B cell (primary cell): ENCODE data around the gene BBOX1. TPM values are rescaled to one million over a fixed set of nuclear protein-coding genes. Genes with fewer than 3 reads are reported as not detected.

Experiments
- ATAC-seq: fragments of 200-7000 bp; cut with Tn5 transposase; one replicate; pipeline ENCODE4 v1.10.0; 2021; ENCODE audit warnings: low read depth, mild to moderate bottlenecking, moderate number of reproducible peaks, moderate library complexity
- CTCF ChIA-PET: fragments of 350-600 bp; sonication (Branson Sonifier 250); formaldehyde crosslinking; loops from one replicate; lab custom pipeline; 2021; ENCODE audit warnings: antibody characterized with exemption, inconsistent platforms; lab: Charles Lee
- POLR2A ChIA-PET: fragments of 350-600 bp; sonication (Branson Sonifier 250); formaldehyde crosslinking; loops from one replicate; lab custom pipeline; 2021; ENCODE audit warnings: antibody characterized with exemption; lab: Charles Lee
- DNase-seq: peaks from one replicate; pipeline ENCODE4 v3.0.0; 2013
- H2AFZ ChIP-seq: 2 replicates; pipeline ENCODE4 v1.6.1; 2012; ENCODE audit warnings: mild to moderate bottlenecking, low read depth, low read length; ENCODE audit not compliant: insufficient read depth, poor library complexity, severe bottlenecking
- H3K27ac ChIP-seq, 2 donors: 1 replicate in 1 of 2; 2 replicates in 1 of 2; pipeline ENCODE4 v1.5.1; 2012 to 2013; ENCODE audit warnings: low read length in 2 of 2, mild to moderate bottlenecking in 2 of 2, moderate library complexity in 1 of 2
- H3K27me3 ChIP-seq, 4 experiments: fragments of 200-600 bp in 1 of 4; sonication (generic) in 1 of 4; replicated peaks in 1 of 4; 1 replicate in 2 of 4; 2 replicates in 2 of 4; pipeline versions ENCODE4 v1.6.1 to v1.7.0; 2013 to 2016; ENCODE audit warnings: low read length in 3 of 4, mild to moderate bottlenecking in 2 of 4, mixed read lengths in 1 of 4, moderate library complexity in 1 of 4; ENCODE audit not compliant: insufficient read depth in 4 of 4, control insufficient read depth in 3 of 4; ENCODE audit errors: control extremely low read depth in 1 of 4
- H3K36me3 ChIP-seq, 2 experiments: replicated peaks in 1 of 2; 1 replicate in 1 of 2; 2 replicates in 1 of 2; pipeline versions ENCODE4 v1.6.1 to v1.7.1; 2013; ENCODE audit warnings: low read length in 1 of 2; ENCODE audit not compliant: insufficient read depth in 2 of 2, control insufficient read depth in 1 of 2; ENCODE audit errors: control extremely low read depth in 1 of 2, extremely low read depth in 1 of 2
- H3K4me1 ChIP-seq, 2 donors: fragments of 200-600 bp in 1 of 2; sonication (generic) in 1 of 2; 1 replicate in 1 of 2; 2 replicates in 1 of 2; pipeline versions ENCODE4 v1.5.1 to v1.6.1; 2013 to 2017; ENCODE audit warnings: low read length in 2 of 2; ENCODE audit not compliant: control insufficient read depth in 2 of 2, insufficient read depth in 2 of 2
- H3K4me2 ChIP-seq: replicated peaks from 2 replicates; pipeline ENCODE3; 2012; ENCODE audit warnings: mild to moderate bottlenecking, low read depth, low read length; ENCODE audit not compliant: poor library complexity, severe bottlenecking
- H3K4me3 ChIP-seq, 5 experiments: fragments of 200-600 bp in 1 of 5; sonication (generic) in 1 of 5; 1 replicate in 3 of 5; 2 replicates in 2 of 5; pipeline versions ENCODE4 v1.5.1 to v1.7.0; 2011 to 2016; ENCODE audit warnings: low read length in 4 of 5, mild to moderate bottlenecking in 4 of 5, low read depth in 2 of 5, control low read depth in 1 of 5, moderate library complexity in 1 of 5; ENCODE audit not compliant: insufficient read depth in 1 of 5; ENCODE audit errors: control extremely low read depth in 1 of 5, extremely low read depth in 1 of 5
- H3K79me2 ChIP-seq: fragments of 200-600 bp; sonication (generic); one replicate; pipeline ENCODE4 v1.6.0; 2016; ENCODE audit warnings: low read length; ENCODE audit not compliant: control insufficient read depth, insufficient read depth
- H3K9ac ChIP-seq: fragments of 200-600 bp; sonication (generic); 2 replicates; pipeline ENCODE4 v1.6.1; 2017; ENCODE audit warnings: mild to moderate bottlenecking, low read length, moderate library complexity
- H3K9me3 ChIP-seq, 3 donors: one replicate each; pipeline versions ENCODE4 v1.6.1 to v1.7.1; 2013; ENCODE audit warnings: low read length in 2 of 3; ENCODE audit not compliant: control insufficient read depth in 2 of 3, insufficient read depth in 1 of 3; ENCODE audit errors: control extremely low read depth in 1 of 3
- H4K20me1 ChIP-seq: 2 replicates; pipeline ENCODE4 v1.6.0; 2012; ENCODE audit warnings: mild to moderate bottlenecking, low read length; ENCODE audit not compliant: insufficient read depth, control insufficient read depth, poor library complexity, severe bottlenecking
- H3K27ac Mint-ChIP-seq: one replicate; pipeline ENCODE4 v1.8.0; 2021; ENCODE audit warnings: mixed read lengths
- H3K27me3 Mint-ChIP-seq: one replicate; pipeline ENCODE4 v1.8.0; 2021; ENCODE audit warnings: mixed read lengths
- H3K4me1 Mint-ChIP-seq: one replicate; pipeline ENCODE4 v1.8.0; 2021; ENCODE audit warnings: mixed read lengths
- H3K4me3 Mint-ChIP-seq: one replicate; pipeline ENCODE4 v1.8.0; 2021; ENCODE audit warnings: mixed read lengths
- H3K9me3 Mint-ChIP-seq: one replicate; pipeline ENCODE4 v1.8.0; 2022; ENCODE audit warnings: mixed read lengths; ENCODE audit not compliant: insufficient read depth
- CTCF ChIP-seq: fragments of 200-600 bp; IDR thresholded peaks from one replicate; pipeline ENCODE4 v1.8.0; 2022; ENCODE audit warnings: antibody characterized with exemption, mild to moderate bottlenecking
- EZH2 ChIP-seq: IDR thresholded peaks from 2 replicates; pipeline ENCODE4 v1.6.1; 2012; ENCODE audit warnings: borderline replicate concordance, low read depth, mild to moderate bottlenecking, moderate library complexity, low read length; ENCODE audit not compliant: insufficient read depth, poor library complexity, severe bottlenecking
- WGBS: methylation state at CpG from one replicate; pipeline ENCODE4 v1.1.5; 2013; ENCODE audit warnings: missing lambda C conversion rate; ENCODE audit not compliant: insufficient coverage; 5-methylcytosine and 5-hydroxymethylcytosine counted together
- intact Hi-C: fragments of 100-400 bp; cut with micrococcal nuclease; formaldehyde crosslinking; loops from one replicate; pipeline ENCODE4 v1.10.0; 2022
- polyA plus RNA-seq: library from polyadenylated mRNA; depleted of rRNA; stranded (reverse); fragments of >200 nt; gene quantifications from 2 replicates; pipeline ENCODE4 v1.2.3, GENCODE V29; 2012
- total RNA-seq, 2 donors: library from RNA; stranded (reverse); fragments of 120-200 nt in 1 of 2; gene quantifications; 1 replicate in 1 of 2; 2 replicates in 1 of 2; pipeline versions ENCODE4 v1.2.3 to v1.2.4, GENCODE V29; 2013 to 2022

BBOX1 gene
- total and polyA plus RNA-seq, 2 donors (not counting 1 experiment from before 2014, with no cell fraction given), result not detected

DNA sequence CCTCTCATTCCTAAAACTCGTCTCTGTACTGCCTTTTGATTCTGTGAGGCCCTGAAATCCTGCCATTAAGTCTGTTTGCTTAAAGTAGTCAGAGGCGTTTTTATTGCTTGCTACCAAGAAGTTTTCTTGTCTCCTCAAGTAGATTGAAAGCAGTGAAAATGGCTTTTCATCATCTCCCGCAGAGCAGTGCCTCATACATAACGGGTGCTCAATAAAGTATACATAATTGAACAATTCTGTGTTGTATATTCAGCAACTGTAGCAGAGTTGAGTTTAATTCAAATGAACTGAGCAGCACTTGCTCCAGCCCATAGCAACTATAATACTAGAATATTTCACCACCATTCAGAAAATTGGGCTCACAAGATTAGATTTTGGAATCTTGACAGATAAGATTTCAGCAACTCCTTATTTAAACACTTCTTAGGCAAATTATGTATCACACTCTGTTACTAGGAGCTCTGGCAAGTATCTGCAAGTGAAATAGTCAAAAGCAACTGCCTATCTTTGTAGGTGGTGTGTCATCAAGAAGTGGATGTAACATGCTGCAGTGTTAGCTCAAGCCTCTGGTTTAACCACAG, 26.7 kb upstream of the BBOX1 start:
- no peaks in the 10 kb centered on the region for H3K4me1 Mint-ChIP-seq
- intact Hi-C loops, result no loop called here
- Histone ChIP-seq H3K9me3 (no peaks in the 10 kb centered on the region), H2AFZ (no peak overlapping the region), H3K4me2 (no peak overlapping the region), H3K9ac (no peak overlapping the region), H4K20me1 (no peaks in the 10 kb centered on the region), H3K79me2 (no peaks in the 10 kb centered on the region), H3K27me3 (no peaks in the 10 kb centered on the region), H3K36me3 (no peaks in the 10 kb centered on the region), H3K27ac (no peak overlapping the region), H3K4me1 (no peaks in the 10 kb centered on the region), H3K4me3 (no peak overlapping the region)
- H3K27ac Mint-ChIP-seq, result no peak overlapping the region
- no peak for TF ChIP-seq CTCF
- TF ChIP-seq EZH2, result no peak
- no peak for ATAC-seq
- H3K9me3 Mint-ChIP-seq, result no peaks in the 10 kb centered on the region
- DNase-seq, result no peak
- ChIA-PET CTCF (no interaction called here), POLR2A (no interaction called here)
- H3K4me3 Mint-ChIP-seq, result no peak overlapping the region
- no CpG with 5 or more reads among the region's 4 CpGs for WGBS
- H3K27me3 Mint-ChIP-seq, result no peaks in the 10 kb centered on the region

DNA sequence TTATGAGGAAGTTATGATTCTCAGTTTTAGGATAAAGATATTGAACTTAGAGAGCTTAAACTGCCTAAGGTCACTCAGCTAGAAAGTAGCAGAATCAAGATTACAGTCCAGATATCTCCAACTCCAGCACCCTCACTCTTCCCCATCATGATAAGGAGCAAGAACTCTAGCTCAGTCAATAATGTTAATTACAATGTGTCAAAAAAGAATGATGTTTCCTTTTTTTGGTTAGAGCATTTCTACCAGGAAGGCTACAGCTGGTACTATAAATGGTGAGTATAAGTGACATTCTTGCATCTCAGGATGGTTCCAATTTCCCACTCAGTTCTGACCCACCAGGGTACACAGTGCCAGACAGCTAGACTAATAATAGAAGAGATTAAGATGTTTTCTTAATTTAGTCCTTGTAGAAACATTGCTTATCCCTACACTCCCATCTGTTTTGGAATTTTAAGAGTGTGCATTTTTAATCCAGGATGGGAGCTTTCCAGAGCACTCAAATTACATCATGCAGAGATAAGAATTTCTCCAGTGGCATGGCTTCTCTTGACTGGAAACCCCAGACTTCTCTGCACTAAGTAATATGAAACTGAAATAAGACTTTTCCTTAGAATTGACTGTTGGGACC, 21.6 kb upstream of the BBOX1 start:
- DNase-seq (no peak), ATAC-seq (no peak)
- Mint-ChIP-seq H3K4me3 (no peak overlapping the region), H3K9me3 (no peaks in the 10 kb centered on the region), H3K27ac (no peak overlapping the region), H3K27me3 (no peaks in the 10 kb centered on the region), H3K4me1 (no peaks in the 10 kb centered on the region)
- Histone ChIP-seq H3K27me3 (no peaks in the 10 kb centered on the region), H4K20me1 (no peaks in the 10 kb centered on the region), H3K79me2 (no peaks in the 10 kb centered on the region), H3K27ac (no peak overlapping the region), H3K4me1 (no peaks in the 10 kb centered on the region), H3K4me2 (no peak overlapping the region), H3K9me3 (no peaks in the 10 kb centered on the region), H3K36me3 (no peaks in the 10 kb centered on the region), H2AFZ (no peak overlapping the region), H3K9ac (no peak overlapping the region), H3K4me3 (no peak overlapping the region)
- ChIA-PET CTCF (no interaction called here), POLR2A (no interaction called here)
- intact Hi-C loops, result no loop called here
- no peak for TF ChIP-seq CTCF
